CD4-positive, alpha-beta T cell treated with Interleukin-15 for 4 hours (primary cell): ENCODE measurements around the gene SPRY2.
"Not testable (repeated sequence)": the region's sequence is repeated elsewhere in the genome, so short reads cannot be mapped to it uniquely, and the experiment has no call there.

ENCODE experiments used
- DNase-seq: peaks from one replicate; pipeline ENCODE4 v3.0.0-alpha.2; 2020; ENCODE audit warnings: low spot score

Gene SPRY2

DNA sequence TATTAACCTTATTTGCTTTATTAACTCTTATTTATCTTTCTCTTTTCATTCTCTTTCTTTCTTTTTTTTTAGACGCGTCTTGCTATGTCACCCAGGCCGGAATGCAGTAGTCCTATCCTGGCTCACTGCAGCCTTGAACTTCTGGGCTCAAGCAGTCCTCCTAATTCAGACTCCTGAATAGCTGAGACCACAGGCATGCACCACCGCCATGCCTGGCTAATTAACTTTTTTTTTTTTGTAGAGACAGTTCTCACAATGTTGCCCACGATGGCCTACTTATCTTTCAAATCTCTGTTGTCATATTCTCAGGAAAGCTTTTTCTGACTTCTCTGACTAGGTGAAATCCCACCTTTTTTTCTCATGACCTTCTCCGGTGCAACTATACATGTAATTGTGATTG lies 7.8 kb upstream of the SPRY2 start:
- no peak for DNase-seq

DNA sequence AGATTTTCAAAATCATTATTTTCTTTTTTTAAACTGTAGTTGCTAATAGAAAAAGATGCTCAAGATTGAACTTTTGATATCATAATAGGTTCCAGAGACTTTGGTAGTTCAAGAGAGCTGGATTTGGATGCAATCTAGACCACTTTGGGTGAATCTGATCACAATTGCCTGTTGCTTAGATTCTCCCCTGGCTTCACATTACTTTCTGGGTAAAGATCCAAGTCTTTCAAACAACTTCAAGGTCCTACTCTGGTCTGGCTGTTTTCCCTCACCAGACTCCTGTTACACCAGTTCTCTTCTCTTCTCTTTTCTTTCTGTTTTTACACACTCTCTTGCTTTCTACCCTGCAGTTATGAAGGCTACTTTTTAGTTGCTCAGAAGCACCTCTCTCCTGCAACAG lies 7.4 kb upstream of the SPRY2 start:
- DNase-seq = no peak

DNA sequence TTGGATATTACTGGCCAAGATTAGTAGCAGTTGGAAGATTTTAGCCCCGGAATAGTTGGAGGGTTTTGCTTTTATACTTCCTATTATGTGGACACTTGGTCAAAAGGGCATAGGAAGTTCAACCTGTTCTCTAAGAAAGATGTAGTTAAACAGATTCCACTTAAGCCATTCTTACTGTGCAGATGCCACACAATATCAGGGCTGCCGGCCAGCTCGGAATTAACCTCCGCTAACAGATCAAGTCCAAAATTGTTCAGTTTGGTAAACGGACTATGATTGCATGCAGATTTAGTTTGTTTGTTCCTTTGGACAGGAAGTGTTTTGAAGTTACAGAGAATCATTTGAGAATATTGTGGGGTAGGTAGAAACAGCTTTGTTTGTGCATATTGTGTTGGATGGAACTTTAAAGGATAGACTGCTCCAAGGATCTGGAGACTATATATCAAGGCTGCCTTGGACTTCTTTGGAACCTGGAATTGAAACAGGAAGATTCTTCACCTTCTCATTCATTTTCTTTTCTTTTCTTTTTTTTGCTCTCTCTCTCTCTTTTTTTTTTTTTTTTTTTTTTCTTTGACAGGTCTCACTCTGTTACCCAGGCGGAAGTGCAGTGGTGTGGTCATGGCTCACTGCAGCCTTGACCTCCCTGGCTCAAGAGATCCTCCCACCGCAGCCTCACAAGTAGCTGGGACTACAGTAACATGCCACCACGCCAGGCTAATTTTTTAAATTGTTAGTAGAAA lies 5.0 kb upstream of the SPRY2 start:
- no peak for DNase-seq

DNA sequence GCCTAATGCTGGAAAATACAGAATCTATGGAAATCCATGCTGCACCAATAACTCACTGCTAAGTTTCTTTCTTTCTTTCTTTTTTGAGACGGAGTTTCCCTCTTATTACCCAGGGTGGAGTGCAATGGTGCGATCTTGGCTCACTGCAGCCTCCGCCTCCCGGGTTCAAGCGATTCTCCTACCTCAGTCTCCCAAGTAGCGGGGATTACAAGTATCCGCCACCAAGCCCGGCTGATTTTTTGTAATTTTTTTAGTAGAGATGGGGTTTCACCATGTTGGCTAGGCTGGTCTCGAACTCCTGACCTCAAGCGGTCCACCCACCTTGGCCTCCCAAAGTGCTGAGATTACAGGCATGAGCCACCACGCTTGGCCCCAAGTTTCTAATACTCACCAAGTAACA lies 3.1 kb upstream of the SPRY2 start:
- DNase-seq = not testable (repeated sequence)

DNA sequence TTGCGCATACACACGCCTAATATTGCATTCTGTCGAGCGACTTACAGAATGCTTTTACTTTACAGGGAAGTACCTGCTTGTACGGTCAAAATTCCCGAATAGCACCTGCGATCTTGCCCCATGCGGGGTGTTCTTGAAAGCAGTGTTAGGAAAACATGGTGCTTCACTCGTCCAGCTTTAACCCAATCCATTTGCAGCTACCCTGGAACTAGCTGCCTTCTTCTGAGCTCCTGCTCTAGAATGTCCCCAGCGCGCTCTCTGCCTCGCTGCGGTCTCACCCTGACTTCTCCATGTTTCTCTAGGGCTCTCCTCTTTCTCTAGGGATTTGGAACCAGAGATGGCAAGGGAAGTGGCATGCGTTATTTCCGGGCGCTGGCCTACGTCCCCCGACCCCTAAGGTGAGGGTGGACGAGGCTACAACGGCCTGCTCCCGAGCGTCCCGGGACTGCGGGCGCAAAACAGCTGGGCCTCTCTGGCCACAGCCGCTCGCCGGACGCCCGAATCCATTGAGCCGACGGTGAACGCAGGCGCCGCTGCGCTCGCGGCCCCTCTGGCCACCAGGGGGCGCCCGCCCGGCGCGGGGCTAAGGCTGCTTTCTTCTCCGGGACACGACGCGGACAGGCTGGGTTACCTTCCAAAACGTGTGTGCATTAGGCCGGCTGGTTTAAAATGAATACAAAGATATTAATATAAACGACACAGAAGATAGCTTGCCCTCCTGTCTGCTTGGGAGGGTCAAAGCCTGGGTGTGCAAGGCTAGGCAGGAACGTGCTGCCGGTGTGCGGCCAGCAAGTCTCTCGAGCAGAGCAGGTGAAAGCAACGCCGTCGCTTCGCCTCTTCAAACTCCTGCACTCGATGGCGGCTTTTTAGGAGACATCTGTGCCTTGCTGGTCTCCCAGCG lies 1.8 kb upstream of the SPRY2 start:
- DNase-seq = peak; percentile 57

DNA sequence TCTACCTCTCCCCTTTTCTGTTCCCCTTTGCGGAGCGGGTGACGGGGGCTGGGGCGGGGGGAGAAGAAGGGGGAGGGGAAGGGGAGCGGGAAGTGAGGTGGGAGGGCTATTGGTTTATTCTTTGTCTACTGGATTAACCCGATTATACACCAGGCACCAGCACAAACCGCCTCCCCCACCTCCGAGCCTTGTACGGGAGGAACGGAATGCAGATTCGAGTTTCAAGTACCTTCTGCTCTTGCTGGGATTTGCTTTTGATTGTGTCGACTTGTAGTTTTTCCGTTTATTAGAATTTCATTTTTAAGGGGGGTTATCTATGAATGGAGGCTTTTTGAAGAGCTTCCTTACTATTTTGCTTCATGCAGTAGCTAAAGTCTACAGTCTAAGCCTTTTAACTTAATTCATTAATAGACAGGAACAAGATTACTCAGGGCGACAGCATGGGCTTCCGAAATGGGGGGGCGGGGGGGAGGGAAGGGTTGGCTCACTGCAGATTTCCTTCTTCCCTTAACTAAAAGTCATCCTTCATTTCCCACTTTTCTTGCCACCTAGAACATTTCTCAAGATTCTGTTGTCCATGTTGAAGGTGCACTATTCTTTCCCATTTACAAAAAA lies 937 bp upstream of the SPRY2 start:
- no peak for DNase-seq

DNA sequence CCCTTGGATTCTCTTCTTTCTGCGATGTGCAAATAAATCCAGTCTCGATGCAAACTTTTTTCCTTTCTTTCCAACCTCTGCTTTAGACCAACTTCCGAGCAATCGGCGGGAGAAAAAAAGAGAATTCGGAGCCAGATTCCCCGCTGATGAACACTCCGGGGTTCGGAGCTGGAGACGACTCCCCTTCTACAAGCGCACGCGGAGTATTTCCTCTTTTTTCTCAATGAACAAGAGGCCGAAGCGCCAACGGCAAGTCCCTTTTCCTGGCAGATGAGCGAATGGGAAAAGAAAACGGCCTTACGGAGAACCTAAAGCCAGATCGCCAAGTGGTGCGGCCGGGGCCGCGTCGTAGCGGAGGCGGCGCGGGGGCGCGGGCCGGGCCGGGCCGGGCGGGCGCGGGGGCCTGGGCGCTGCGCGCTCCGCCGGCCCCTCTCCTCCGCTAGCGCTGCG lies 250 bp downstream of the SPRY2 start:
- no peak for DNase-seq

DNA sequence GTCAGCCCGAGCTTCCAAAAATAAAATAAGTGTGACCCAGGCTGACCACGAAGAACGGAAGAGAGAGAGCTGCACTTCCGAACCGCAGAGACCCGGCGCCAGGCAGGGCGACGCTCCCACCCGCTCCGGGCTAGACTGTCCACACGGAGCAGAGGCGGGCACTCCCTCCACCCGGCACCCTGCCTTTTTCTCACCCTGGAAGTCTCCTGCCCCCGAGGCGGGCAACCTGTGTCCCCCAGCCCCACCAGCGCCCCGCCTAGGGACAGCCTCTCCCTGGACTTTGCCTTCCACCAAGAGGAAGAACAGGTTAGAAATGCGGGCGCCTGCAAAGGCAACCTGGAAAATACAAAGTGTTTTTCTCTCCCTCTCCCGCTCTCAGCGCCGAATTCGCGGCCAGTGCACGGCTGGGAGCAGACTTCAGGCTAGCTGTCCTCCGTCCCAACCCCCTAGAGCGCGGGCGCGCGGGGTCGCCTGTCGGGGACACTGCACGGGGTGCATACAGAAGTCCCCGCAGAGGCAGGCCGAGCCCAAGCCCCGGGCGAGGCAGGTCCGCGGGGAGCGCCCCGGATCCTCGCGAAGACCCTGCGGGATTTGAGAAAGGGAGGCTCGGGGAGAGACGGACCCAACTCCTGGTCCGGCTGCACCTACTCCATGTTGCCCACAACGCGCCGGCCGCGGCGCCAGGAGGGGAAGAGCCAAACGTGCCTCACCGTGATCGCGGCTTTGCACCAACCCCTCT lies 845 bp downstream of the SPRY2 start:
- DNase-seq = no peak

DNA sequence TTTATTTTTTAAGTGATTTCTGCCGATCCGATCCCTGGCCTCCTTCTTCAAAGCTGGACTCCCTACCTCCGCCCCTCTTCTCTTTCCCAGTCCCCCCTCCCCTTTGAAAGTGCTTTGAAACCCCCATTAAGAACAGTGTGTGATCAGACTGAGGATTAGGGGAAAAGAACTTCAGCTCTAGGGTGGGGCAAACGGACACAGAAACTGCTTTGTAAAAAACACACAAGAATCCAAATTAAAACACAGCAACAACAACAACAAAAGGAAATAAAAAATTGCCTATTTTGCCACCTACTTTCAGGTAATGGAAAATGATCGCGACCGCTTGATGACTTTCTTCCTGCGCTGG lies 1.4 kb downstream of the SPRY2 start:
- no peak for DNase-seq

DNA sequence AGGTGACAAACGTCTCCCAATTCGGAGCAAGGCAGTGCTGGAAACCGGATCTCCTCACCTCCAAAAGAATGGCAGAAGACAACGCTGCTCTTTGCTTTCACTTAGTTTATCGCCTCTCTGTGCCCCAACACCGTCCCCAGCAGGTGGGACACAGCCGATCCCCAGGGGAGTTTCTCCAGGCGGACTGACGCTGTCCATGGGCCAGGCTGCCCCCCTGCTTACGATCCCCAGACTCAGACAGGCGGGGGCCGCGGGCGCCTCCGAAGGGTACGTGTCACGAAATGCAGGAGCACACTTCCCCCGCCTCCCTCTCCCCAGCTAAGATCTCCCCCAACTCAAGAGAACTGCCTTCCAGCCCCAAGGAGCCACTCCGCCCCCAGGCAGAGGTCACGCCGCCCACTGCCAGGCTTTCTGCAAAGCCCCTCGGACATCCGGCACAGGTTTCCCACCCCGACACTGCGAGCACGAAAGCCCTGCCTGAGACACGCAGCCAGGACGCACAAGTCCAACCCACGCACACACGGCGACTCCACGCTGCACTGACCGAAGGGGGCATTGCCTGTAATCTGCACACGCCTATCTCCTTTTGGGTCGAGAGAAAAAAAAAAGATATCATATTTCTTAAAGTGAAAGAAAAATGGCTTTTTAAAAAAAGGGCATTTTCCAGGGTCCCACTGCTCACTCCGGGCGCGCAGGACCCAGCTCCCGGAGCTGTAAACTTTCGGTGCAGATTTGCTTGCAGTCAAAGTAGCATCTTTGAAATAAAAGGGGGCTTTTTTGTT lies 2.0 kb downstream of the SPRY2 start:
- DNase-seq = no peak

DNA sequence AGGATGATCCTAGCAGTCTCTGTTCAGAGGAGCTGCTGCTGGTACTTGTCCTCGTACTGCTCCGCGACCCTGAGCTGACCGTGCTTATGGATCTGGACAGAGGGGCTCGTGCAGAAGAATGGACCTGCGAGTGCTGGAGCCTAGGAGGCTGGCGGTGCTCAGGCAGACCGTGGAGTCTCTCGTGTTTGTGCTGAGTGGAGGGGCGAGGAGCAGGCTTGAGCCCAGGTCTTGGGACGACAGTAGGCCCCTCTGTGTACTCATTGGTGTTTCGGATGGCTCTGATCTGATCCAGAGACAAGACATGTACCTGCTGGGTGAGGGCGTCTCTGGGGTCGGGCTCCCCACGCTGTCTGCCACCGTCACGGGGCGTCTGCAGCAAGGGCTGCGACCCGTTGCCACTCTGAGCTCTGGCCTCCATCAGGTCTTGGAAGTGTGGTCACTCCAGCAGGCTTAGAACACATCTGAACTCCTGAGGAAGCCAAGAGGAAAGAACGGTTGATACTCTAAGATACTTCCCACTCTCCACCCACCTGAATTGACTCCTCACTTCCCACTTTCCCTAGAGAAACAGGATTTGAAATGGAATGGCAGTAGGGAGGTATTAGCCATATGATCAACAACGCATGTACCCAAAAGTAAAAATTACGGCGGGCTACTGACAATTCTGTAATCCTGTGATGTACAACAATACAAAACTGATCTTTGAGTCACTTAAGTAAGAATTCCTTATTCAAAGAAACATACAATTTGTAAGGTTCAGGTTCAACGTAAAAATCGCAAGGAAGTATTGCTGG lies 3.4 kb downstream of the SPRY2 start:
- DNase-seq = no peak

DNA sequence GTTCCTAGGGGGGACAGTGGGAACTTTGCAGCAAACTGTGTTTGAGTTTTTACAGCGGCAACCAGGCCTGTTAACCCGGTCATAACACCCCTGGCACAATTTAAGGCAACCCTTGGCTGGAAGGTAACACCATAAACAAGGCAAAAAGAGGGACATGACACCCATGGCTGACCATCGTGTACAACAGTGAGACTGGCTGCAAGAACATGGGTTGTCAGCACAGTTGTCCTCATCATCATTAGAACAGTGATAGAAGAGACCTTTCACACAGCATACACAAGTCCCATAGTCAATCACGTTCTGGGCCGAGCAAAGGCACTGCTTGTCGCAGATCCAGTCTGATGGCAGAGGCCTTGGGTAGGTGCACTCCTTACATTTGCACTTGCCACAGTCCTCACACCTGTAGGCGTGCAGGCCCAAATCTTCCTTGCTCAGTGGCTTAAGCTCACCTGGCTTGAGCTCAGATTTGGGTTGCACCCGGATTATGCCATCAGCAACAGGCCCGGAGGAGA lies 4.1 kb downstream of the SPRY2 start:
- DNase-seq = no peak

DNA sequence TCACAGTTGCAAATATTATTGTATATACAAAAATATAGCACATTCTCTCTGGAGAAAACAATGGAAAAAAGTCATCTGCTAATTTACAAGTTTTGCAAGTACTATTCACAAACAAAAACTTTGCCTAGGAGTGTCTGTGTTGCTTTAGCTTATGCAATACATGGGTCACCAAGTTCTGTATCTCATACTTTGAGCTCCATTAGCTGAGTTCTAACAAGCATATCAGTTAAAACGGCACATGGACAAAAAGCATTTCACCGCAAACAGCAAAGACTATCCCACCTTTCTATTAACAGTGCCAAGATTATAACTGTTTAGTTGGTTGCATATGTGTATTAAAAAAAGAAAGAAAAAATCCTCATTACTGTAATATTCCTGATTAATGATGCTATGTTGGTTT lies 4.6 kb downstream of the SPRY2 start:
- DNase-seq = no peak

DNA sequence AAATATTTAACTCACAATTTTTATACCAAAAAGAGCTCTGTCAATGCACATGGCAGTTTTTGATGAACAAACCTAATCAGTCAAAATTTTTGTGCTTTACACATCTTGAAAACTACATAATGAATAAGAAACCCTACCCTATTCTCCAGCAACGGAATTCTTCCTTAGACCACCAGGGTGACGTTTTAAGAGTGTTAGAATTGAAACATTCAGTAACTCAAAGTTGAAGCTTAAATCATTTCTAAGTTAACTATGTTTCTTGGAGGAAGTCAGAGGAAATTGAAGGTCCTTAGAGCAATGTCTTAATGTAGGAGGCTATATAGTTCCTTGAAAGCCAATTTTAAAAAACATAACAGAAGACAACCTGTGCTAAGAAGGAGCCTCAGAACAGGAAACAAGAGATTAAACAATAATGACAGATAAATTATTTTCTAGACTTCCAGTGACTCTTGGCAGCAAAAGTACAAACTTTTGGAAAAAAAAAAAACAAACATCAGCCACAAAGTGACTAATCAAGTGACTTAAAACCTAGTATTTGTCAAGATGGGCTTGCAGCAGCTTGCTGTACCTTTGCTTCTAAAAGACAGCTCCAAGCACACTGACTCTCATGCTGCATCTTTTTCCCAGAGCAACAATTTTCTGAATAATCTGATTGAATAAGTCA lies 6.2 kb downstream of the SPRY2 start:
- no peak for DNase-seq

DNA sequence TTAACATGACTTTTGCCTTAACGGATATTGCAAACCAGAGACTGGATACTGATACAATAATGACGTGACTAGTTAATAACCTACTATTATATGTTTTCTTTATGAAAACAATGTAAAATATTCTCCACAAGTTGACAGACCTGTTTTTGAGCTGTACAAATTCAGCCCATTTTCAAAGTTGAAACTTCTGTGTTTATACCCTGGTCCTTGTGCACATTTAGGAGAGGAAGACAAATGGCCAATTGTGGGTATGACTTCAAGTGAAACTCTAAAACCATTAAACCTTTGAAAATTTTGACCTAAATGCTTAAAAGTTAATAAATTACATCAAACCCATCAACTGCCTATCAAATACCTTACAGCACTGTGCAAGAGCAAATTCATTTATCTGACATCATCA lies 8.9 kb downstream of the SPRY2 start:
- DNase-seq = no peak

DNA sequence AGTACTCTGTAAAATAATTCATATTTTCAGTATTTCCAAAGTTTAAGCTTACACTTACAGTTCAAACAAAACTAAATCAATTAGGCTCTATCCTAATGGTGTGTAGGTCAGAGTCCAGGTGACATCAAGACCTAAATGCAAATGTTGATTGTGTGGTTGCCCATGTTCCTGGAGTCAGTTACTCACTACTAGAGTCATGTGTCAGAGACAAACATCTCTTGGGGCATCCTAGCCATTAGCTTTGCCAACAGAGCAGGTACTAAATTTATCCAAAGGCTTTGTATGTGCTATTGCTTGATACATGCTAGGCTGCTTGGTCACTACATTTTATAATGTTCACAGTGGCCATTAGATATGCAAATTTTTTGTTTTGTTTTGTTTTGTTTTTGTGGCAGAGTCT lies 11.7 kb downstream of the SPRY2 start:
- DNase-seq = no peak

DNA sequence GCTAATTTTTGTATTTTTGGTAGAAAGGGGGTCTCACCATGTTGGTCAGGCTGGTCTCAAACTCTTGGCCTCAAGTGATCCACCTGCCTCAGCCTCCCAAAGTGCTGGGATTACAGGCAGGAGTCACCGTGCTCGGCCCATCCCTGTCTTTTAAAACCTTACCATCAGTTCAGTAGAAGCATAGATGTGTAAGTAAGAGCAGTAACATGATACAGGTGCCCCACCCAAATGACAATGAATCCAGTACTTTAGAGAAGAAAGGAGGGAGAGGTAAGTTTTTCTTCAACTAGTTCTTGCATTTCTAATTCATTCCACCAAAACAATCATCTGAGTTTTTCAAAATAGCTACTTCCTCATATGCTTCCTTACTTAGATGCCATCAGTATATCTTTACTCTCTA lies 21.9 kb downstream of the SPRY2 start:
- DNase-seq = no peak

DNA sequence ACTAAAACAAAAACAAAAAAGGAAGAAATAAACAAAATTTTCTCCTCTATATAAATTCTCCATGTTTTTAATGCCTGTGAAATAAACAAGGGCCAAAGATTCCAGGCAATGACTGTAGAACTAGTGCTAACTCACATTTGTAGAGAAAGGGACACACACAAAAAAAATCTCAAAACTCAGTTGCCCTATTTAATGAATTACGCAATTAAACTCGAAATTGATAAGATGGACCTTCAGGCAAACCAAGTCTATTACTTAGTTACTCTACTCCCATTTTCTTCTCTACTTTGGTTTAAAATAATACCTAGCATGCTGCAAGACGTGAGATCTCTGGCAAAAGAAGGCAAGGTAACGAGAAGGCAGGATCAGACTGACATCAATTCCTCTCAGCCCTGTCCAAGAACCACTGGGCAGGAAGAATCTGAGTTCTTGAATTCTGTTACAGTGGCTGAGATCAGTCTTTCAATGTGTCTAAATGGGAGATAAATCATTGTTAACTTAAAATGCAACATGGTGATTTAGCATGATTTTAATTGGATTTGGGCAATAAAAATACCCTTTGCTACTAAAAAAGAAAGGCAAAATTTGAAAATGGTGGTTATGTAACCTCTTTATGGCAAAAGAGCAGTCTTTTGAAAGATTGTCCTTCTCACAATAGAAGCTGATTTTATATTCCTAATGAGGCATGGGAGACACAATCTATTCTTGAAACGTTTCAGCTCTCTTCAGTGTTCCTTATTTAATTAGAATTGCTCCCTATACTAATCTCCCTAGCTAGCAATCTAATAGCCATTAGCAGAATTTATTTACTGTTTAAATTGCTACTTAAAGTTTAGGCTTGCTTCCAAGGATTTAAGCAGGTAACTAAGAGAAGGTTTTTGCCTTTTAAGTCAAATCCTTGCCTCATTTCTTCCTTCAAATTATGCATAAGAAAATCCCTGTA lies 25.9 kb downstream of the SPRY2 start:
- DNase-seq = no peak
